Activated CD4-positive, alpha-beta T cell treated with anti-CD3 and anti-CD28 coated beads, Interleukin-2, amount 10 ng/mL, durations not matched to agents 7 days and 5 days (primary cell): ENCODE results near the gene TMEM163. TPM values are rescaled to one million over a fixed set of nuclear protein-coding genes. Genes with fewer than 3 reads are reported as not detected.
"Not testable (repeated sequence)": the region's sequence is repeated elsewhere in the genome, so short reads cannot be mapped to it uniquely, and the experiment has no call there.

ENCODE experiments used
- CTCF ChIA-PET: fragments of 350-600 bp; sonication (Branson Sonifier 250); formaldehyde crosslinking; loops from one replicate; lab custom pipeline; 2021; ENCODE audit warnings: antibody characterized with exemption; lab: Charles Lee
- POLR2A ChIA-PET: fragments of 350-600 bp; sonication (Branson Sonifier 250); formaldehyde crosslinking; loops from one replicate; lab custom pipeline; 2021; ENCODE audit warnings: antibody characterized with exemption; lab: Charles Lee
- DNase-seq: peaks from one replicate; pipeline ENCODE4 v3.0.0-alpha.2; 2020
- H3K27ac Mint-ChIP-seq: one replicate; pipeline ENCODE4 v1.8.0; 2021; ENCODE audit warnings: mild to moderate bottlenecking, moderate library complexity, mixed read lengths
- H3K27me3 Mint-ChIP-seq: one replicate; pipeline ENCODE4 v1.8.0; 2021; ENCODE audit warnings: mixed read lengths
- H3K36me3 Mint-ChIP-seq: one replicate; pipeline ENCODE4 v1.8.0; 2021; ENCODE audit warnings: low read depth, mixed read lengths
- H3K4me1 Mint-ChIP-seq: one replicate; pipeline ENCODE4 v1.8.0; 2021; ENCODE audit warnings: mixed read lengths
- H3K4me3 Mint-ChIP-seq: one replicate; pipeline ENCODE4 v1.8.0; 2021; ENCODE audit warnings: mild to moderate bottlenecking, moderate library complexity, mixed read lengths
- H3K9me3 Mint-ChIP-seq: one replicate; pipeline ENCODE4 v1.8.0; 2021; ENCODE audit warnings: mixed read lengths
- total RNA-seq, 2 experiments: library from RNA; stranded (reverse); gene quantifications; one replicate each; pipeline ENCODE4 v1.2.3, GENCODE V29; 2021

Gene TMEM163
- total RNA-seq, 2 experiments from 2014 or later, result not detected

- H3K27ac Mint-ChIP-seq, CTCF ChIA-PET: not testable (repeated sequence)
Observed at GRCh38 chr2:134507159-134507558, 211.6 kb downstream of the TMEM163 start.

GRCh38 chr2:134505446-134505845 lies 213.4 kb downstream of the TMEM163 start:
- Mint-ChIP-seq H3K27me3 (peaks cover 6% of the 10 kb centered on the region), H3K4me3 (no peak overlapping the region), H3K4me1 (no peaks in the 10 kb centered on the region), H3K9me3 (no peaks in the 10 kb centered on the region), H3K36me3 (no peaks in the 10 kb centered on the region), H3K27ac (no peak overlapping the region)
- CTCF ChIA-PET, result no interaction called here
- POLR2A ChIA-PET, result no interaction called here
- DNase-seq, result no peak

More at GRCh38 chr2:134507159-134507558, 211.6 kb downstream of the TMEM163 start:
- POLR2A ChIA-PET, H3K36me3 Mint-ChIP-seq, DNase-seq, H3K4me1 Mint-ChIP-seq, H3K9me3 Mint-ChIP-seq, H3K4me3 Mint-ChIP-seq, H3K27me3 Mint-ChIP-seq: not testable (repeated sequence)

GRCh38 chr2:134504586-134505336 lies 214.0 kb downstream of the TMEM163 start:
- no peaks in the 10 kb centered on the region for H3K9me3 Mint-ChIP-seq
- ChIA-PET POLR2A (no interaction called here), CTCF (no interaction called here)
- H3K4me3 Mint-ChIP-seq, result no peak overlapping the region
- H3K27me3 Mint-ChIP-seq, result peaks cover 6% of the 10 kb centered on the region
- no peak overlapping the region for H3K27ac Mint-ChIP-seq
- no peaks in the 10 kb centered on the region for H3K4me1 Mint-ChIP-seq
- no peak for DNase-seq
- H3K36me3 Mint-ChIP-seq, result no peaks in the 10 kb centered on the region

GRCh38 chr2:134502104-134502503 lies 216.7 kb downstream of the TMEM163 start:
- H3K9me3 Mint-ChIP-seq, result no peaks in the 10 kb centered on the region
- DNase-seq, result no peak
- H3K4me3 Mint-ChIP-seq, result no peak overlapping the region
- no peak overlapping the region for H3K27ac Mint-ChIP-seq
- ChIA-PET POLR2A (no interaction called here), CTCF (interaction anchor here (0.6 kb wide), 1 partner anchor 618 kb away, joined by 4 read pairs; no protein-coding TSS in a partner anchor)
- no peaks in the 10 kb centered on the region for H3K4me1 Mint-ChIP-seq
- H3K36me3 Mint-ChIP-seq, result no peaks in the 10 kb centered on the region
- peaks cover 6% of the 10 kb centered on the region for H3K27me3 Mint-ChIP-seq

GRCh38 chr2:134501476-134502091 lies 217.2 kb downstream of the TMEM163 start:
- Mint-ChIP-seq H3K9me3 (no peaks in the 10 kb centered on the region), H3K36me3 (no peaks in the 10 kb centered on the region), H3K27ac (no peak overlapping the region), H3K4me3 (no peak overlapping the region), H3K4me1 (no peaks in the 10 kb centered on the region), H3K27me3 (peaks cover 6% of the 10 kb centered on the region)
- POLR2A ChIA-PET, result no interaction called here
- no peak for DNase-seq
- CTCF ChIA-PET, result no interaction called here

GRCh38 chr2:134500211-134500935 lies 218.4 kb downstream of the TMEM163 start:
- ChIA-PET POLR2A (no interaction called here), CTCF (interaction anchor here (0.7 kb wide), 1 partner anchor 333 kb away, joined by 4 read pairs; no protein-coding TSS in a partner anchor)
- no peak for DNase-seq
- no peaks in the 10 kb centered on the region for H3K36me3 Mint-ChIP-seq
- H3K4me1 Mint-ChIP-seq, result no peaks in the 10 kb centered on the region
- peaks cover 6% of the 10 kb centered on the region for H3K27me3 Mint-ChIP-seq
- no peak overlapping the region for H3K27ac Mint-ChIP-seq
- H3K9me3 Mint-ChIP-seq, result no peaks in the 10 kb centered on the region
- H3K4me3 Mint-ChIP-seq, result no peak overlapping the region

- H3K27ac Mint-ChIP-seq, result no peak overlapping the region
- DNase-seq, result no peak
- H3K4me1 Mint-ChIP-seq, result no peaks in the 10 kb centered on the region
- ChIA-PET CTCF (no interaction called here), POLR2A (no interaction called here)
- H3K27me3 Mint-ChIP-seq, result peaks cover 6% of the 10 kb centered on the region
- no peaks in the 10 kb centered on the region for H3K9me3 Mint-ChIP-seq
- H3K4me3 Mint-ChIP-seq, result no peak overlapping the region
- no peaks in the 10 kb centered on the region for H3K36me3 Mint-ChIP-seq
Observed at GRCh38 chr2:134499307-134499926, 219.4 kb downstream of the TMEM163 start.

GRCh38 chr2:134498654-134499053 lies 220.1 kb downstream of the TMEM163 start:
- POLR2A ChIA-PET, result no interaction called here
- H3K36me3 Mint-ChIP-seq, result no peaks in the 10 kb centered on the region
- no peaks in the 10 kb centered on the region for H3K4me1 Mint-ChIP-seq
- H3K4me3 Mint-ChIP-seq, result no peak overlapping the region
- DNase-seq, result no peak
- CTCF ChIA-PET, result no interaction called here
- H3K9me3 Mint-ChIP-seq, result no peaks in the 10 kb centered on the region
- H3K27me3 Mint-ChIP-seq, result peaks cover 5% of the 10 kb centered on the region
- H3K27ac Mint-ChIP-seq, result no peak overlapping the region

GRCh38 chr2:134493797-134494196 lies 225.0 kb downstream of the TMEM163 start:
- CTCF ChIA-PET, result no interaction called here
- Mint-ChIP-seq H3K27ac (no peak overlapping the region), H3K4me3 (no peak overlapping the region), H3K36me3 (no peaks in the 10 kb centered on the region), H3K4me1 (no peaks in the 10 kb centered on the region), H3K9me3 (no peaks in the 10 kb centered on the region), H3K27me3 (peaks cover 11% of the 10 kb centered on the region)
- DNase-seq, result no peak
- POLR2A ChIA-PET, result no interaction called here

- H3K27me3 Mint-ChIP-seq, result peaks cover 13% of the 10 kb centered on the region
- ChIA-PET CTCF (no interaction called here), POLR2A (no interaction called here)
- H3K27ac Mint-ChIP-seq, result no peak overlapping the region
- H3K9me3 Mint-ChIP-seq, result no peaks in the 10 kb centered on the region
- H3K36me3 Mint-ChIP-seq, result no peaks in the 10 kb centered on the region
- H3K4me1 Mint-ChIP-seq, result no peaks in the 10 kb centered on the region
- no peak overlapping the region for H3K4me3 Mint-ChIP-seq
- DNase-seq, result no peak
Observed at GRCh38 chr2:134491771-134492441, 226.9 kb downstream of the TMEM163 start.

GRCh38 chr2:134491022-134491421 lies 227.8 kb downstream of the TMEM163 start:
- ChIA-PET POLR2A (no interaction called here), CTCF (interaction anchor here (1.1 kb wide), 1 partner anchor 40 kb away, joined by 3 read pairs; no protein-coding TSS in a partner anchor)
- H3K4me3 Mint-ChIP-seq, result no peak overlapping the region
- H3K9me3 Mint-ChIP-seq, result no peaks in the 10 kb centered on the region
- H3K4me1 Mint-ChIP-seq, result no peaks in the 10 kb centered on the region
- no peaks in the 10 kb centered on the region for H3K36me3 Mint-ChIP-seq
- H3K27ac Mint-ChIP-seq, result no peak overlapping the region
- DNase-seq, result no peak
- peaks cover 15% of the 10 kb centered on the region for H3K27me3 Mint-ChIP-seq

- no peaks in the 10 kb centered on the region for H3K9me3 Mint-ChIP-seq
- H3K4me3 Mint-ChIP-seq, result no peak overlapping the region
- no peak overlapping the region for H3K27ac Mint-ChIP-seq
- CTCF ChIA-PET, result interaction anchor here (1.1 kb wide), 1 partner anchor 39 kb away, joined by 3 read pairs; no protein-coding TSS in a partner anchor
- POLR2A ChIA-PET, result no interaction called here
- no peaks in the 10 kb centered on the region for H3K36me3 Mint-ChIP-seq
- peaks cover 16% of the 10 kb centered on the region for H3K27me3 Mint-ChIP-seq
- DNase-seq, result no peak
- no peaks in the 10 kb centered on the region for H3K4me1 Mint-ChIP-seq
Observed at GRCh38 chr2:134490559-134490958, 228.2 kb downstream of the TMEM163 start.
